IMR-90 (cell line): Measurements from ENCODE around the gene CLEC16A. TPM values are rescaled to one million over a fixed set of nuclear protein-coding genes. Genes with fewer than 3 reads are reported as not detected.

ENCODE experiments used
- ATAC-seq: fragments of 200-7000 bp; cut with Tn5 transposase; 2 replicates; pipeline ENCODE4 v1.9.1; 2020; ENCODE audit warnings: low read depth, mild to moderate bottlenecking, moderate library complexity
- BruUV-seq: library from RNA; stranded (reverse); fragments of 400-500 nt; replicated peaks from 2 replicates; lab custom pipeline; 2021; lab: Mats Ljungman, UMichigan
- CTCF ChIA-PET: fragments of 300-600 bp; formaldehyde crosslinking; extraction: SDS; loops from one replicate; lab custom pipeline; 2021; ENCODE audit warnings: antibody characterized with exemption; lab: Yijun Ruan, JAX
- POLR2A ChIA-PET: fragments of 300-600 bp; sonication (Branson Sonifier 250); formaldehyde crosslinking; loops from one replicate; lab custom pipeline; 2022; ENCODE audit warnings: antibody characterized with exemption; ENCODE audit not compliant: unreplicated experiment; lab: Charles Lee
- DNase-seq: peaks from one replicate; pipeline ENCODE4 v3.0.0; 2013
- H2AFZ ChIP-seq: replicated peaks from 2 replicates; pipeline ENCODE3; 2013; ENCODE audit warnings: low read length, mild to moderate bottlenecking; ENCODE audit not compliant: poor library complexity
- H2AK5ac ChIP-seq: 2 replicates; pipeline ENCODE4 v1.6.1; 2013; ENCODE audit warnings: low read depth, low read length, inconsistent platforms
- H2AK9ac ChIP-seq: replicated peaks from 2 replicates; pipeline ENCODE3; 2013; ENCODE audit warnings: mild to moderate bottlenecking, low read depth, low read length, moderate library complexity; ENCODE audit not compliant: poor library complexity
- H2BK120ac ChIP-seq: 2 replicates; pipeline ENCODE4 v1.6.1; 2013; ENCODE audit warnings: low read depth, low read length, inconsistent platforms
- H2BK15ac ChIP-seq: 3 replicates; pipeline ENCODE4 v1.6.1; 2013; ENCODE audit warnings: low read depth, low read length, inconsistent platforms
- H2BK20ac ChIP-seq: 2 replicates; pipeline ENCODE4 v1.6.1; 2013; ENCODE audit warnings: low read depth, mild to moderate bottlenecking, inconsistent platforms, low read length, moderate library complexity
- H2BK5ac ChIP-seq: 2 replicates; pipeline ENCODE4 v1.6.1; 2013; ENCODE audit warnings: mild to moderate bottlenecking, low read depth, low read length, inconsistent platforms; ENCODE audit not compliant: poor library complexity, severe bottlenecking
- H3K14ac ChIP-seq: replicated peaks from 2 replicates; pipeline ENCODE4 v1.6.1; 2013; ENCODE audit warnings: low read depth, low read length, inconsistent platforms
- H3K18ac ChIP-seq: 2 replicates; pipeline ENCODE4 v1.6.1; 2013; ENCODE audit warnings: low read depth, low read length, control low read depth
- H3K23ac ChIP-seq: 2 replicates; pipeline ENCODE4 v1.6.1; 2013; ENCODE audit warnings: low read depth, low read length, inconsistent platforms
- H3K27ac ChIP-seq: 2 replicates; pipeline ENCODE4 v1.5.1; 2013; ENCODE audit warnings: mild to moderate bottlenecking, control low read depth, low read length; ENCODE audit not compliant: insufficient read depth
- H3K27me3 ChIP-seq: 2 replicates; pipeline ENCODE4 v1.6.1; 2013; ENCODE audit warnings: low read length; ENCODE audit not compliant: control insufficient read depth, insufficient read depth
- H3K36me3 ChIP-seq: 2 replicates; pipeline ENCODE4 v1.6.1; 2013; ENCODE audit warnings: low read length, mixed read lengths; ENCODE audit not compliant: control insufficient read depth, insufficient read depth
- H3K4ac ChIP-seq: 2 replicates; pipeline ENCODE4 v1.6.1; 2013; ENCODE audit warnings: low read depth, low read length, inconsistent platforms
- H3K4me1 ChIP-seq: 2 replicates; pipeline ENCODE4 v1.6.1; 2013; ENCODE audit warnings: low read length, mixed read lengths; ENCODE audit not compliant: control insufficient read depth, insufficient read depth
- H3K4me2 ChIP-seq: 2 replicates; pipeline ENCODE4 v1.6.1; 2013; ENCODE audit warnings: low read depth, mild to moderate bottlenecking, control low read depth, low read length, moderate library complexity
- H3K4me3 ChIP-seq: 2 replicates; pipeline ENCODE4 v1.5.1; 2013; ENCODE audit warnings: low read depth, mild to moderate bottlenecking, control low read depth, low read length, moderate library complexity; ENCODE audit not compliant: insufficient read depth
- H3K56ac ChIP-seq: 2 replicates; pipeline ENCODE4 v1.6.1; 2013; ENCODE audit warnings: low read length, inconsistent platforms; ENCODE audit not compliant: insufficient read depth; ENCODE audit errors: extremely low read depth
- H3K79me1 ChIP-seq, 2 experiments: 2 replicates each; pipeline ENCODE4 v1.6.1; 2013; ENCODE audit warnings: low read length in 2 of 2, inconsistent platforms in 1 of 2, low read depth in 1 of 2
- H3K9ac ChIP-seq: 2 replicates; pipeline ENCODE4 v1.6.1; 2013; ENCODE audit warnings: low read depth, low read length, control low read depth
- H3K9me1 ChIP-seq: 2 replicates; pipeline ENCODE4 v1.6.1; 2013; ENCODE audit warnings: low read length, inconsistent platforms; ENCODE audit not compliant: insufficient read depth
- H3K9me3 ChIP-seq: 2 replicates; pipeline ENCODE4 v1.6.1; 2013; ENCODE audit warnings: low read length; ENCODE audit not compliant: control insufficient read depth, insufficient read depth
- H4K20me1 ChIP-seq: 2 replicates; pipeline ENCODE4 v1.6.1; 2013; ENCODE audit warnings: low read length, inconsistent platforms; ENCODE audit not compliant: insufficient read depth
- H4K5ac ChIP-seq: 2 replicates; pipeline ENCODE4 v1.6.1; 2013; ENCODE audit warnings: mild to moderate bottlenecking, low read depth, low read length, control low read depth
- H4K8ac ChIP-seq, 2 experiments: 2 replicates each; pipeline ENCODE4 v1.6.1; 2013; ENCODE audit warnings: low read depth in 2 of 2, low read length in 2 of 2, control low read depth in 1 of 2, inconsistent platforms in 1 of 2
- H4K91ac ChIP-seq: 2 replicates; pipeline ENCODE4 v1.6.1; 2013; ENCODE audit warnings: low read depth, low read length, inconsistent platforms; ENCODE audit not compliant: insufficient read depth
- NFE2L2 ChIP-seq: fragments of 150-350 bp; IDR thresholded peaks from 2 replicates; pipeline ENCODE4 v1.6.1; 2016; ENCODE audit warnings: low read depth, mild to moderate bottlenecking, low read length
- POLR2A ChIP-seq: IDR thresholded peaks from 2 replicates; pipeline ENCODE4 v1.6.1; 2012; ENCODE audit warnings: mild to moderate bottlenecking, low read depth, low read length
- RAD21 ChIP-seq: IDR thresholded peaks from 2 replicates; pipeline ENCODE4 v1.6.1; 2012; ENCODE audit warnings: low read length, improper control_type of control experiment
- WGBS, 2 experiments: methylation state at CpG; one replicate each; pipeline versions ENCODE4 v1.1.5 to v1.1.7; 2013; ENCODE audit warnings: missing lambda C conversion rate in 2 of 2; ENCODE audit not compliant: insufficient read length in 1 of 2; ENCODE audit errors: extremely low coverage in 2 of 2; 5-methylcytosine and 5-hydroxymethylcytosine counted together
- dilution Hi-C: fragments of 300-500 bp; cut with HindIII; formaldehyde crosslinking; loops from one replicate; pipeline ENCODE4 v1.14.3; 2018; ENCODE audit warnings: low sequenced_read_pairs; ENCODE audit not compliant: unreplicated experiment
- in situ Hi-C: fragments of 300-500 bp; cut with MboI; formaldehyde crosslinking; loops from 3 replicates; pipeline ENCODE4 v1.14.3; 2019; ENCODE audit warnings: low sequenced_read_pairs, inconsistent platforms, mixed read lengths
- intact Hi-C: fragments of 100-400 bp; cut with micrococcal nuclease; formaldehyde crosslinking; loops from 2 replicates; pipeline ENCODE4 v1.10.0; 2022
- polyA plus RNA-seq, 3 experiments: library from polyadenylated mRNA; depleted of rRNA; stranded (reverse); fragments of >200 nt; gene quantifications; 2 replicates each; pipeline ENCODE4 v1.2.3, GENCODE V29; 2012; ENCODE audit warnings: low replicate concordance in 1 of 3
- total RNA-seq: library from RNA; depleted of rRNA; stranded (reverse); fragments of >200 nt; gene quantifications from 2 replicates; pipeline ENCODE4 v1.2.3, GENCODE V29; 2012

CLEC16A gene
- total and polyA plus RNA-seq, 2 of the 4 experiments (the other 2 are of a cell fraction) = 15.9 to 16.5 TPM

- Histone ChIP-seq H2AFZ (no peak overlapping the region), H4K20me1 (no peaks in the 10 kb centered on the region), H3K18ac (no peak overlapping the region), H2BK15ac (no peak overlapping the region), H3K27me3 (no peaks in the 10 kb centered on the region), H3K9ac (no peak overlapping the region), H3K27ac (no peak overlapping the region), H3K14ac (no peak overlapping the region), H3K23ac (no peak overlapping the region), H2BK120ac (no peak overlapping the region), H3K9me1 (peaks cover 10% of the 10 kb centered on the region), H3K56ac (no peak overlapping the region), H3K4me2 (no peak overlapping the region), H2BK5ac (no peak overlapping the region), H2BK20ac (no peak overlapping the region), H4K5ac (no peak overlapping the region), H3K4me1 (peaks cover 7% of the 10 kb centered on the region), H4K91ac (no peak overlapping the region), H4K8ac (no peak overlapping the region), H2AK5ac (no peak overlapping the region), H3K4ac (no peak overlapping the region), H3K4me3 (no peak overlapping the region), H3K79me1 (peaks cover 0 to 3% of the 10 kb centered on the region in 2 experiments; a peak in 1 of 4 replicates), H2AK9ac (no peak overlapping the region), H3K9me3 (no peaks in the 10 kb centered on the region), H3K36me3 (no peaks in the 10 kb centered on the region)
- TF ChIP-seq NFE2L2 (no peak), RAD21 (no peak), POLR2A (no peak)
- dilution Hi-C loops (no loop called here), intact Hi-C loops (no loop called here), in situ Hi-C loops (no loop called here)
- POLR2A ChIA-PET = no interaction called here
- CTCF ChIA-PET = no interaction called here
- no TSS peak for BruUV-seq
- ATAC-seq (no peak), DNase-seq (no peak)
- 89% methylated on average over 3 of the region's 4 CpGs; no CpG with 5 or more reads in 1 of the 2 experiments for WGBS, 2 experiments
These were observed 199.8 kb downstream of the CLEC16A start for GRCh38 chr16:11144122-11144521.
